Lower lobe of right lung (tissue), 2 donors: ENCODE results near the gene MYO10. TPM values are rescaled to one million over a fixed set of nuclear protein-coding genes. Genes with fewer than 3 reads are reported as not detected.
A peak's percentile ranks its signal among the peaks of the same experiment; 100 is the strongest.

Source experiments
- ATAC-seq, 2 donors: fragments of 200-7000 bp; cut with Tn5 transposase; one replicate each; pipeline ENCODE4 v1.9.1; 2020 to 2022; ENCODE audit warnings: mild to moderate bottlenecking in 2 of 2, moderate library complexity in 2 of 2
- DNase-seq: peaks from one replicate; pipeline ENCODE4 v3.0.0-alpha.2; 2020
- H3K27ac ChIP-seq: fragments of 200-600 bp; one replicate; pipeline ENCODE4 v1.8.0; 2022
- H3K27me3 ChIP-seq: fragments of 200-600 bp; one replicate; pipeline ENCODE4 v1.8.0; 2022; ENCODE audit warnings: low read depth
- H3K36me3 ChIP-seq: fragments of 200-600 bp; one replicate; pipeline ENCODE4 v1.8.0; 2022; ENCODE audit warnings: mild to moderate bottlenecking
- H3K4me1 ChIP-seq: fragments of 200-600 bp; one replicate; pipeline ENCODE4 v1.8.0; 2022
- H3K4me3 ChIP-seq: fragments of 200-600 bp; one replicate; pipeline ENCODE4 v1.8.0; 2022; ENCODE audit warnings: mild to moderate bottlenecking
- H3K9me3 ChIP-seq: fragments of 200-600 bp; one replicate; pipeline ENCODE4 v1.8.0; 2022
- intact Hi-C: fragments of 100-400 bp; cut with DNase I; formaldehyde crosslinking; loops from one replicate; pipeline ENCODE4 v1.11.0; 2022
- total RNA-seq: library from RNA; stranded (reverse); fragmentation: NEBNext Ultra II Directional; extraction: Animal tissue kit (Norgen Biotek cat#: 25700); gene quantifications from one replicate; pipeline ENCODE4 v1.2.1, GENCODE V29; 2021
- TF ChIP-seq, protein P1 (sequence below): fragments of 200-600 bp; IDR thresholded peaks from one replicate; pipeline ENCODE4 v1.8.0; 2022; ENCODE audit warnings: antibody characterized with exemption, mild to moderate bottlenecking
- donor health status: DM: no; HTN: yes; CAD: no; lungs with severe emphysema.

MYO10 gene
- total RNA-seq, 1 donor from 2014 or later: 51.5 TPM

DNA sequence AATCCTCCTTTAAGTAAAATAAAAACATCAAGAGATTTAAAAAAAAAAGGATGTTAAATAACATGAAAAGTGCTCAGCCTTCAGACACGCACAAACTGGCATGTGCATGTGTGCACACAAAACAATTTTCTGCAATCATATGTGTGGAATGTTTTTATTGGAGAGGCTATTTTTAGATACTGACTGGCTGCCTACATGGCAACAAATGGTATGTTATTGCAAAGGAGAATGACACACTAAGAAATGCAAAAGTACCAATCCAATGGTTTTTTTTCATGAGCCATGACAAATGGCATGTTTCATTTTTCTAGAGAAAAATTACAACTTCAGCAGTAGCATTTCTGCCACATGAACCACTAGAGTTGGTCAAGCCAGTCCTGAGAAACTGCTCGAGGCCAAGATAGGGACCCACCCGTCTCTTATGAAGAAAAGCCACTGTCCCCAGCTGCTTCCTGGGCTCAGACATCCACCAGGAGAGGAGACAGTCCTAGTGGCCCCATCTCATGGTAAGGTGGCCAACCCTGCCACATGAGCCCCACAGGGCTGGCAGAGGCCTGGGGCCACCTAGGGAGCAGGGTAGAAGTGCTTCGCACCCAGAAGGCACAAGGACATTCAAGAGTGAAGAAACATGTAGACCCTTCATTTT lies 116.4 kb downstream of the MYO10 start:
- DNase-seq (no peak), ATAC-seq (no peak)
- intact Hi-C loops: no loop called here
- H3K27me3 ChIP-seq: no peaks in the 10 kb centered on the region
- no peak overlapping the region for H3K4me3 ChIP-seq
- H3K36me3 ChIP-seq: no peaks in the 10 kb centered on the region
- TF ChIP-seq, protein P1, sequence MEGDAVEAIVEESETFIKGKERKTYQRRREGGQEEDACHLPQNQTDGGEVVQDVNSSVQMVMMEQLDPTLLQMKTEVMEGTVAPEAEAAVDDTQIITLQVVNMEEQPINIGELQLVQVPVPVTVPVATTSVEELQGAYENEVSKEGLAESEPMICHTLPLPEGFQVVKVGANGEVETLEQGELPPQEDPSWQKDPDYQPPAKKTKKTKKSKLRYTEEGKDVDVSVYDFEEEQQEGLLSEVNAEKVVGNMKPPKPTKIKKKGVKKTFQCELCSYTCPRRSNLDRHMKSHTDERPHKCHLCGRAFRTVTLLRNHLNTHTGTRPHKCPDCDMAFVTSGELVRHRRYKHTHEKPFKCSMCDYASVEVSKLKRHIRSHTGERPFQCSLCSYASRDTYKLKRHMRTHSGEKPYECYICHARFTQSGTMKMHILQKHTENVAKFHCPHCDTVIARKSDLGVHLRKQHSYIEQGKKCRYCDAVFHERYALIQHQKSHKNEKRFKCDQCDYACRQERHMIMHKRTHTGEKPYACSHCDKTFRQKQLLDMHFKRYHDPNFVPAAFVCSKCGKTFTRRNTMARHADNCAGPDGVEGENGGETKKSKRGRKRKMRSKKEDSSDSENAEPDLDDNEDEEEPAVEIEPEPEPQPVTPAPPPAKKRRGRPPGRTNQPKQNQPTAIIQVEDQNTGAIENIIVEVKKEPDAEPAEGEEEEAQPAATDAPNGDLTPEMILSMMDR: no peak
- no peaks in the 10 kb centered on the region for H3K9me3 ChIP-seq
- H3K4me1 ChIP-seq: peaks cover 21% of the 10 kb centered on the region
- H3K27ac ChIP-seq: peak overlapping the region; percentile 14

DNA sequence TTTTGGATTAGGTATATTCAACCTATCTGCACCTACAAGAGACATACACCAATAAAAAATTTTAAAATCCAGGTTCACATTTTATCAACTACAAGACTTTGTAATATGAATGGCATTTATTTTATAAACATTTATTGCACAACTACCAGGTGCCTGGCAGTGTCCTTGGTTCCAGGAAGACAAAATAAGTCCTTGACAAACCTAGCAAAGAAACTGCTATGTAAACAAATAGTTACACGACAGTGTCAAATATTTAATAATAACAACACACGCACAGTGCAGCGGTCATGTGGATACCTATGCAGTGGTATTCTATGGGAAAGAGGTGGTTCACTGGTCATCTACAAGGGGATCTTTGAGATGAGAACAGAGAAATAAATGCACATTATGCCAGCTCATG lies 120.7 kb downstream of the MYO10 start:
- H3K9me3 ChIP-seq: no peaks in the 10 kb centered on the region
- ATAC-seq (peak; percentile 72 to 83), DNase-seq (no peak)
- H3K27ac ChIP-seq: peak overlapping the region; percentile 5
- peaks cover 40% of the 10 kb centered on the region for H3K4me1 ChIP-seq
- no peaks in the 10 kb centered on the region for H3K27me3 ChIP-seq
- no peaks in the 10 kb centered on the region for H3K36me3 ChIP-seq
- TF ChIP-seq, protein P1: no peak
- intact Hi-C loops: no loop called here
- H3K4me3 ChIP-seq: no peak overlapping the region

DNA sequence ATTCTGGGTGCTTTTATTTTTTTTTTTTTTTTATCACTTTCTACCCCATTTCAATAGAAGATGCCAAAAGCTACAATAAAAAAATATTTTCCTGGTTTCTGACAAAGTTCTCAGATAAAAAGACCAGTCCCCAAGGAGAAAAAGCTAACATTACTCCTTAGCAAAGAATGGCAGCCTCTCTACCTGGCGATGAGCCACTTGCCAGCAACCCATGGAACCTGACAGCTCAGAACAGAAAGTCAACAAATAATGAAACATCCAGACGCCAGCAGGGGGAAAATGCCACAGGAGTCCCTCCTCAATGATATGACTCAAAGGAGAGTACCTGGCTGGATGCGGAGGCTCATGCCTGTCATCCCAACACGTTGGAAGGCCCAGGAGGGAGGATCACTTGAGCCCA lies 123.2 kb downstream of the MYO10 start:
- no peak overlapping the region for H3K4me3 ChIP-seq
- DNase-seq (no peak), ATAC-seq (peak in 1 of 2 donors; percentile 41)
- TF ChIP-seq, protein P1: no peak
- no peak overlapping the region for H3K27ac ChIP-seq
- H3K36me3 ChIP-seq: no peaks in the 10 kb centered on the region
- no peaks in the 10 kb centered on the region for H3K27me3 ChIP-seq
- H3K4me1 ChIP-seq: peaks cover 45% of the 10 kb centered on the region
- H3K9me3 ChIP-seq: no peaks in the 10 kb centered on the region
- intact Hi-C loops: no loop called here

DNA sequence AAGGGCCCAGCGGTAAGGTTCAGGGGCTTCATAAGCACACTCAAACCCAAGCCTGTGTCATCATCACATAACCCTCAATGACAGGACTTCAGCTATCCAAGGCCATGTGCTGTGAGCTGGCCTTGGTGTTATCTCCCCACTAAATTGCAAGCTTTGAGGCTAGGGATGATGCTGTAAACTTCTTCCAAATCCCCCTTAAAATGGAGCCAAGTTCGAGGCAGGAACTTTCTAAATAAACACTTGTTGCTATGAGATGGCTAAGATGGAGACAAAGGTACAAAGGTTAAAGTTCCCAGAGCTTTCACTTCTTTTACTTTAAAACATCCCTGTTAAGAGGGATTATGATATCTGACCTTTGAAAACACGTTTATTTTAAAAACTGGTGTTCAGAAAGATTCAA lies 123.6 kb downstream of the MYO10 start:
- H3K4me3 ChIP-seq: no peak overlapping the region
- H3K27me3 ChIP-seq: no peaks in the 10 kb centered on the region
- H3K9me3 ChIP-seq: no peaks in the 10 kb centered on the region
- ATAC-seq (no peak), DNase-seq (no peak)
- peaks cover 50% of the 10 kb centered on the region for H3K4me1 ChIP-seq
- intact Hi-C loops: no loop called here
- peak overlapping the region; percentile 59 for H3K27ac ChIP-seq
- no peaks in the 10 kb centered on the region for H3K36me3 ChIP-seq
- TF ChIP-seq, protein P1: no peak

DNA sequence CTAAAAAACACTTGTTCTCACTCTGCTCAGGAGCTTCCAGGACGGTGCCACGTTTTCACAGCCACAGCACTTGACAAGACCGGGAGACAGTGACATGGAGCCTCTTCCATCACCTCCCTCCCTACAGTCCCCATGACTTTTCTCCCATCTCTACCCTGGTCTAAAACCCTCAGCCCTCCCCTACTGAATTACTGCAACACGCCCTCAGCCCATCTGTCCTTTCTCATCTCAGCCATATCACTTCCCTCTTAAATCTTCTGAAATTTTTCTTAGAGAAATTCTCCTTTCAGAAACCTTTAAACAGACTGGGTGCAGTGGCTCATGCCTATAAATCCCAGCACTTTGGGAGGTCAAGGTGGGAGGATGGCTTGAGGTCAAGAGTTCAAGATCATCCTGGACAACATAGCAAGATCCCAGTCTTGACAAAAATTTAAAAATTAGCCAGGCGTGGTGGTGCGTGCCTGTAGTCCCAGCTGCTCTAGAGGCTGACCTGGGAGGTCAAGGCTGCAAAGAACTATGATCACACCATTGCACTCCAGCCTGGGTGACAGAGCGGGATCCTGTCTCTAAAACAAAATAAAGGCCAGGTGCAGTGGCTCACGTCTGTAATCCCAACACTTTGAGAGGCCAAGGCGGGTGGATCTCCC lies 125.8 kb downstream of the MYO10 start:
- TF ChIP-seq, protein P1: no peak
- ATAC-seq (no peak), DNase-seq (no peak)
- intact Hi-C loops: no loop called here
- Histone ChIP-seq H3K27ac (peak overlapping the region; percentile 46), H3K27me3 (no peaks in the 10 kb centered on the region), H3K36me3 (no peaks in the 10 kb centered on the region), H3K9me3 (no peaks in the 10 kb centered on the region), H3K4me1 (peaks cover 51% of the 10 kb centered on the region), H3K4me3 (no peak overlapping the region)
